ENCODE data around the gene MPND. TPM values are rescaled to one million over a fixed set of nuclear protein-coding genes. Genes with fewer than 3 reads are reported as not detected.

MPND gene
- total RNA-seq, 1 experiment from 2014 or later = 4.4 TPM

DNA sequence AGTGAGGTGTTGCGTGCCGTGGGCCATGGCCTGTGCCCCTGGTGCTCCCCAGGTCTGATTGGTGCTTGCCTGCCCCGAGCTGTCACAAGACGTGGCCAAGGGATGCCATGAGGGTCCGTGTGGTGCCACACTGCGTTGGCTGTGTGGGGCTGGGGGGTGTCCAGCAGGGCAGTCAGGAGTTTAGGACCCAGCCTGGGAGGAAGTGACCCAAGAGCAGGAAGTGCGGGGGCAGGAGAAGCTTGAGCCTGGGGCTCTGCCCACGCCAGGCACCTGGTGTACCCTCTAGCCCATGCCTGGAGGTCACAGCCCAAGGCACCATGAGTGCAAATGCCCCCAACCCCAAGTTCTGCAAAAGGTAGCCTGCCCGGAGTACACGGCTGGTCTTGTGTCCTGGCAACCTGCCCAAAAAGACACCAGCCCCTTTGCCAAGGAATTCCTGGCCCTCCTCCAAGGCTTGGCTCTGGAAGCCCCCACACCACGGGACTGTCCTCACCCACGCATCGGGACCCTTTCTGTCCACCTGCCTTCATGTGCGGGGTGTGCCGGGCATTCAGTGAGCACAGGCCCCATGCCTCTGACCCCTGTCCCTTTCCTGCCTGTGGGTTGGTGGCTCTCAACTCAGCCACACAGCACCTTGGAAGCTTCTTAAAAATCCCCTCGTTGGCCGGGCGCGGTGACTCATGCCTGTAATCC lies 24.9 kb downstream of the MPND start:
- Histone ChIP-seq H3K36me3 (no peaks in the 10 kb centered on the region; the same call in none of the 2 replicates), H3K9me3 (no peaks in the 10 kb centered on the region), H3K27me3 (no peaks in the 10 kb centered on the region), H3K4me3 (no peak overlapping the region)
- no peak for DNase-seq

DNA sequence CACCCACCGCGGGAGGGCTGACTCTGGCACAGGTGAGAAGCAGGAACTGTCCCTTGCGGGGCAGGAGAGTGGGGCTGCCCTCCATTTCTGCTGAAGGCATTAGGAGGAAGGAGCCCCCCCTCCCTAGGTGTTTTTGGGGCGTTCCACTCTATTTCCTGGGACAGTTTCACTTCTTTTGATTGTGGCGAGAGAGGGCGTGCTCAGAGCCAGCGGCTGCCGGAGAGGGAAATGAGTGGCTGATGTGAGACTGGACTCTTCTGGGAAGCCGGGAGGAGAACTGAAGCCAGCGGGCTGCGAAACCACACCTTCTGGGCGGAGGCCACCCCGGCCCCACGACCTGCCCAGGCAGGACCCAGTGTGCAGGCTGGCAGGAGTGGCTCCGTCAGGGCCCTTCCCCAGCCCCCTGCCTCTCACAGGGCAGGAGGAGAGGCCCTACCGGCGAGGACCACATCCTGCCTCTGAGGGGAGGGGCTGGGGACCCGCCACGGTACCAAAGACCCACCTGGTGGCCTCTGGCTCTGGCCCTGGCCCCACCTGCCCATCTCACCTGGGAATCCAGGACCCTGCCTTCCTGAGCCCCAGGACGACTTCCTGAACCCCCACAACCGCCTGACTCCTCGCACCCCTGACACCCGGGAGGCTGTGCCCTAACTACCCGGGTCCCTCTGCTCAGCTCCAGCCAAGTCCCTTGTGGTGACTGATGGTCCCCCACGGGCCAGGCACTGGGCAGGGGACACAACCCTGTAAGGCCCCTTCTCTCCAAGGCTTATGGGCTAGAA lies 25.9 kb downstream of the MPND start:
- Histone ChIP-seq H3K36me3 (no peaks in the 10 kb centered on the region; the same call in none of the 2 replicates), H3K27me3 (no peaks in the 10 kb centered on the region), H3K4me3 (no peak overlapping the region), H3K9me3 (no peaks in the 10 kb centered on the region)
- DNase-seq = no peak

DNA sequence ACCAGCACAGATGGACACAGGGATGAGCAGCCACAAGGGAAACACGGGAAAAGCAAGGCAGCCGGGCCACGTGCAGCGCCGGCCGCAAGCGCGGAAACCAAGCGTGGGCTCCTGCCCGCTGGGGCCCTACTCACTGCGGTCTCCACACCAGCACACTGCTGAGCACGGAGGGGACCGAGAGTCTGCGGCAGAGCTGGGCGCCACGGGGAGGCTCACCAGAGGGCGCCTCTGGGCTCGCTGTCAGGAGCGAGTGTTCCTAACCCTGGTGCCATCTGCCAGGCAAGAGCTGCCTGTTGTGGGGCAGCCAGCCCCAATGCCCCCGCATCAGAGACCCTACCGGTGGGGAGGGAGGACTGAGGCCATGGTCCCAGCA lies 26.5 kb downstream of the MPND start:
- no peak for DNase-seq
- Histone ChIP-seq H3K27me3 (no peaks in the 10 kb centered on the region), H3K9me3 (no peaks in the 10 kb centered on the region), H3K36me3 (no peaks in the 10 kb centered on the region; the same call in none of the 2 replicates), H3K4me3 (no peak overlapping the region)

DNA sequence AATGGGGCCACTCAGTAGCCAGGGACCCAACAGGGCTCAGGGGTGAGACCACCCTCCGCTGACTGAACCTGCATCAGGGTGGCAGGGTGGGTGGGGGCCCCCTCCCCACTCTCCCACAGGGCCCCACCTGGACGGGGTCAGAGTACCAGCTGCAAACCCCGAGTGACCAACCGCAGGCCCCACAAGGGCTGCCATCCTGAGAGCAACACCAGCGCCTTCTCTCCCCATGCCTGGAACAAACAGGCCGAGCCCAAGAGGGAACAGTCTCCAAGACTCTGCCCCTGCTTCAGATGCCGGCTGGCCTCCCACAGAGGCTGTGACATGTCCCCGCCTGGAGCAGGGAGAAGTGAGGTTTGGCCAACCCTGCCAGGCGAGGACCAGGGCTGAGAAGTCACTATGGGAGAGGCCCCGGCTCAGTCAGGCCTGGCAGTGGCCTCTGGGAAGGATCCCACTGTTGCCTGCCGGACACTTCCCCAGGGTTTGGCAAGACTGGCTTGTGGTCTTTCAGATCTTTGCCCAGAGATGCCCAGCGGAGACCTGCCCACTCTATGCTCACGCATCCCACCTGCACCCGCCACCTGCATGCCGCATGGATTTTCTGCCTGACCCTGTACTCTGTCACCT lies 27.2 kb downstream of the MPND start:
- Histone ChIP-seq H3K4me3 (no peak overlapping the region), H3K27me3 (no peaks in the 10 kb centered on the region), H3K36me3 (no peaks in the 10 kb centered on the region; the same call in 1 of the 2 replicates), H3K9me3 (no peaks in the 10 kb centered on the region)
- no peak for DNase-seq

DNA sequence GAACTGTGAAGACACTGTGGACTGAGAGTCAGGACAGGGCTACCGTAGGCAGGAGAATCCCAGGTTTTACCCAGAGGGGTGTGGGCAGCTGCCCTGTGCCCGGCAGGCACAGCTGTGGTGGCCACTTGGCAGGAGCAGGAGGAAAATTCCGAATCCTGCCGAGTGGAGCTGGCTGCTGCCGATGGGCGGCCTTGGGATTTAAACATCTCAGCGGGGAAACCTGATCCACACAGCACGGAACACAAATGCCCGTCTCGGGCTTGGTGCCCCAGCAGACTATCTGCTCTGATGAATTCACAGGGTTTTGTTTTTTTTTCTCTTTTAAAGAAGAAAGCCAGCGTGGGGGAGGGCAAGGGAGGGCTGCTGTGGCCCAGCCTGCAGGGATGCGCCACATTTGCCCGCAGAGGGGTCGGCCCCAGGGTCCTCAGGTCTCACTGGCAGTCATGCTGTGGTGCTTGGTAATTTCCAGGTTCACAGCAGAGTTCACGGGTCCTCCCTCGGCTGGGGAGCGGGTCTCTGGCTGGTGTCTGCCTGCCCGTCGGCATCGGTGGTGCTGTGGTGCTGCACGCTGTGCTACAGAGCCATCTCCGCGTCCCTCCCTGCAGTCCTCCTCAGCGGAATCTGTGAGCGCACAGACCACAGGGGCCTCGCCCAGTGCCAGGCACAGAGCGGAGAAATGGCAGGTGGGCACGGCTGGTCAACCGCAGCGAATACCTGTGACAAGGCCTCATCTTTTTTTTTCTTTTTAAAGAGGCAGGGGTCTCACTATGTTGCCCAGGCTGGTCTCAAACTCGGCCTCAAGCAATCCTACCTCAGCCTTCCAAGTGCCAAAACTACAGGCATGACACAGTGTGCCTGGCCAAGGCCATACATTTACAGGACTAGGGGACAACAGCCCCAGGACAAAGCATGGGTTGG lies 28.1 kb downstream of the MPND start:
- no peaks in the 10 kb centered on the region for H3K9me3 ChIP-seq
- DNase-seq = peak; percentile 68
- no peaks in the 10 kb centered on the region for H3K27me3 ChIP-seq
- H3K36me3 ChIP-seq = no peaks in the 10 kb centered on the region; the same call in 1 of the 2 replicates
- H3K4me3 ChIP-seq = no peak overlapping the region

DNA sequence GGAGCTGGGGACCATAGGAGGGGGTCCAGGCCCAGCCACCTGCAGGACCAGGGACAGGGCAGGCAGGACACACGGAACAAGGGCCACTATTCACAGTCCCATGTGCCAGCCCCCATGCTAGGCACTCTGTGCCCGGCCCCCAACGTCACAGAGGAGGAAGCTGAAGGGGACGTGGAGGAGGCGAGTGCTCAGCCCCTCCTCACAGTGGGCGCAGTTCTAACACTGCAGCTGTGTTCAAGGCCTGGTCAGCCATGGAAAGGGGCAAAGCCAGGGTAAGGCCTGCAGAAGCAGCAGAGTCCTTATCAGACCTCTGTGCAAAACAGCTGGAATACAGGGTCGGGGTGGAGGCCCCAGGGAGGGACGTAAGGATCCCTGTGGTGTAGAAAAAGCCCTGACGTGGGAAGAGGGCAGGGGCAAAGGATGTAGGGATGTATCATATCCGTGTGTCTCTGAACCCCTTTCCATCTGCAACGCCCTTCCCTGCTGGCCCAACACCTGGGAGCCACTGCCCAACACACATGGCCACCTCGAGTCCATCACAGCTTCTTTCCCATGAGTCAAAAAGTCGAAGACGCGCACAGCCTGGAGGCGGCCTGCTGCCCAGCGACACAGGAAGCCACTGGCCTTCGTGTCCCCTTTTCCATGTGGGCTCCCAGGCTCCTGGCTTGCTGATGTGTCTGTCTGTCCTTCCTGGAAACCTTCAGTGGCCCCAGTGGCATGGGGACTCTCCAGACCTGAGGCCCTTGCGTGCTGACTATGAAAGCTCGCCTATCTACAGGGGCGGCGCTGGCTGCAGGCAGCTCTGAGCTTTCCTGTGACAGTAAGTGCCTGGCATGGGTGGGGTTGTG lies 29.0 kb downstream of the MPND start:
- Histone ChIP-seq H3K9me3 (no peaks in the 10 kb centered on the region), H3K36me3 (no peaks in the 10 kb centered on the region; the same call in 1 of the 2 replicates), H3K4me3 (no peak overlapping the region), H3K27me3 (no peaks in the 10 kb centered on the region)
- no peak for DNase-seq

DNA sequence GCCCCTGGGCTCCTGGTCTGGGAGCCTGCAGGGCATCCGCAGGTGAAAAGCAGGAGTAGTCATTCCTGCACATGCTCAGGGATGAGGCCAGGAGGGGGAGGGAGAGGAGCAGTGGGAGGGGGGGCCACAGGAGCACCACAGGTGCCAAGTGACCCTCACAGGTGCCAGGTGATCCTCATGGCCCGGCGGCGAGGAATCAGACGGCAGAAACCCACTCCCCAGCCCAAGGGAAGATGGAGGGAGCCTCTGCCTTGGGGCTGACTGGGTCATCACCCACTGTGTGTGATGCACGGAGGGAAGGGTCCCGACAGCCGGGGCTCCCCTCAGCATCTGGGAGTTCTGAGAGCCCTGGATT lies 29.6 kb downstream of the MPND start:
- no peak overlapping the region for H3K4me3 ChIP-seq
- H3K36me3 ChIP-seq = no peaks in the 10 kb centered on the region; the same call in 1 of the 2 replicates
- DNase-seq = no peak
- H3K9me3 ChIP-seq = no peaks in the 10 kb centered on the region
- no peaks in the 10 kb centered on the region for H3K27me3 ChIP-seq

DNA sequence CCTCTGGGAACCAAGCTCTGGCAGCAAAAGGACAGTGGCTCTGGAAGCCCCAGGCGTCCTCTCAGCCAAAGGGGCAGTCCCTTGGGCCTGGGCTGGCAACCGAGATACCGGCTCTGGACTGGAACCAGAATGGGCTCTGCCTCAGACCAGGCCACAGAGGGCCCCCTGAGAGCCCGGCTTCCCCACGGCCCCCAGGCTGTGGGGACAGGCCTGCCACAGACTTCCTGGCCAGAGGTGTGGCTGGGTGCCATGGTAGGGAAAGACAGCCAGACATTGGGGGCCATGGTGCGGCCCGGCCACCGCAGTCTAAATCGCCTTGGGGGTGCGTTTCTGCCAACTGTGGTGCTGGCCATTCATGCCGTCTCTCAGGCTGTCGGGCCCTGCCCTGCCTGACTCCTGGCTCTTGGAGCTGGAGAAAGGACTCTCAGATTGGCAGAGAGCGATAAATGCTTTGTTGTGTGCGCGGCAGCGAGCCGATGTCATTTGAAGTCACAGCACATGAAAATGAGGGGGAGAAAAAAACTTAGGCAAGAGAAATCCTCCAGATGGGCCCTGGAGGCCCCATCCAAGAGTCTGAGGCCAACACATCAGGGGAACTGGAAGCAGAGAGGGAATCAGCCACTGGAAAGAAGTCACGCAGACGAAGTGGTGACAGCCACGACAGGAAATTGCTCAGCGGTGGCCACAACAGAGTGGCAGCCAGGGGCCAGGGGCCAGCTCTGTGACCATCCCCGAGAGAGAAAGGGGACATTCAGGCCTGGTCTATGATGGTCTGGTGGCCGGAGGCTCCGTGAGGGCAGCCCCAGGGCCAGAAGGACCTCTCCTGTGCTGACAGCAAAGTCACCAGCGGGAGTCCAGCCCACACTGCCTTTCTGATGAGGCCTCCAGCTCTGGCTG lies 30.5 kb downstream of the MPND start:
- DNase-seq = no peak
- no peaks in the 10 kb centered on the region; the same call in 1 of the 2 replicates for H3K36me3 ChIP-seq

DNA sequence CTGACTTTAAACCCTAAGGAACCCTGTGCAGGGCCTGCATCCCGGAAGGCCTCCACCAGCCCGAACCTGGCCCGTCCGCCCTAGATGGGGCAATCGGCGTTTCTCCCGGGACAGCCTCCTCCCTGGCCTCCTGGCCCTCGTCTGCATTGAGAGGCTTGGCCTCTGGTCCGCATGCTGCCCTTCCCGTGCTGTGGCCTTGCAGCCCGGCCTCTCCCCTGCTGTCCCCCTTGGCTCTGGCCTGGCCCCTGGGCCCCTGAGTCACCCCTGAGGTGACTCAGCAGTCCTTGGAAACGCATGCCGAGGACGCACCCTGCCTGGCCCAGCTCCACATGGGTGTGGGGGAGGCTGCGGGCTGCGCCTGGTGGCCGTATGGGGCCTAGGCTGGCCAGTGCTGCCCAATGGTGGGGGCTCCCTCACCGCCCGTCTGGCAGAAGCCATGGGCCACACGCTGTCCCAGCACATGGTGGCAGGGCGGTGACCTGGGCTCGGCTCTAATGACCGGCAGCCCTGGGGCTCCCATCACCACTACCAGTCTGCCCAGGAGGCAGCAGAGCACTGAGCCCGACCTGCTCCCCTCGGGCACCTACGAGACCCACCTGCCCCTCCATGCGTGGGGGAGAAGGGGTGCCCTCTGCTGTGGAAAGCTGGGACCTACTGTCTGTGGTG lies 31.3 kb downstream of the MPND start:
- peak; percentile 92 for DNase-seq
- no peaks in the 10 kb centered on the region; the same call in 1 of the 2 replicates for H3K36me3 ChIP-seq
- no peak overlapping the region for H3K4me3 ChIP-seq
- H3K9me3 ChIP-seq = no peaks in the 10 kb centered on the region
- no peaks in the 10 kb centered on the region for H3K27me3 ChIP-seq

More for the DNA sequence above, 30.5 kb downstream of the MPND start:
- H3K9me3 ChIP-seq = no peaks in the 10 kb centered on the region
- H3K27me3 ChIP-seq = no peaks in the 10 kb centered on the region
- no peak overlapping the region for H3K4me3 ChIP-seq

DNA sequence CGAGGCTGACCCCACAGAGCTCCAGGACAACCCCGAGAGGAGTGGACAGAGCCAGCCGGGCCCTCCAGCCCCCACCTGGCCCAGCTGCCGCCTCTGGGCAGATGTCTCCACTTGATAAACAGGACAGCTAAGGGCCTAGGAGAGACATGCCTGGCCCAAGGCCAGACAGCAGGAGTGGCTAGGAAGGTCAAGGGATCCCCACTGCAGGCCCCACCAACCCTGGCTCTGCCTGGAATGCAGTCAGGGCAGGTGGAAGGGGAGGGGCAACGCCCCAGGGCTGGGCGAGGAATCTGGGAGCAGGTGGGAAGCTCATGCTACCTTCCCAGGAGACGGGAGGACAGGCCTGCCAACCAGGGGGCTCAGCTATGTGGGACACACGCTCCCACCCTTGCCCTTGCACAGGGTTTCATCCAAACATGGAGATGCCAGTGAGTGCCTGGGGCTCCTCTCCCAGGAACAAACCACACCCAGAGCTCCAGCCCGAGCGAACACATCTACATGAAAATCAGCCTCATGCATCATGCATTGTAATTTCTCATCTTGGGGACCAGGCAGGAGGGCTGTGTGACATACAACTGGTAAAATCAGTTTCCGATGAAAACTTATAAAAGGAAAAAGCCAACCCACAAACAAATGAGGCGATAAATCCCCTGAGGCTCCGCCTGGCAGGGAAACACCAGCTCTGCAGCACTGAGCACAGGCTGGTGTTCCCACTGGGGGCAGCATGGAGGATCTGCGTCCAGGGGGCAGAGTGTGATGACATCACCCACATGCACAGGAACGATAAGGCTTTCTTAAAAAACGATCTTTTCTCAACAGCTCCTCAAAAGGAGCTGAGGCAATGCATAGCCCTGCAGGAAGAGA lies 32.0 kb downstream of the MPND start:
- peak; percentile 73 for DNase-seq
- no peaks in the 10 kb centered on the region; the same call in 1 of the 2 replicates for H3K36me3 ChIP-seq
- H3K9me3 ChIP-seq = no peaks in the 10 kb centered on the region
- H3K4me3 ChIP-seq = no peak overlapping the region
- H3K27me3 ChIP-seq = no peaks in the 10 kb centered on the region

DNA sequence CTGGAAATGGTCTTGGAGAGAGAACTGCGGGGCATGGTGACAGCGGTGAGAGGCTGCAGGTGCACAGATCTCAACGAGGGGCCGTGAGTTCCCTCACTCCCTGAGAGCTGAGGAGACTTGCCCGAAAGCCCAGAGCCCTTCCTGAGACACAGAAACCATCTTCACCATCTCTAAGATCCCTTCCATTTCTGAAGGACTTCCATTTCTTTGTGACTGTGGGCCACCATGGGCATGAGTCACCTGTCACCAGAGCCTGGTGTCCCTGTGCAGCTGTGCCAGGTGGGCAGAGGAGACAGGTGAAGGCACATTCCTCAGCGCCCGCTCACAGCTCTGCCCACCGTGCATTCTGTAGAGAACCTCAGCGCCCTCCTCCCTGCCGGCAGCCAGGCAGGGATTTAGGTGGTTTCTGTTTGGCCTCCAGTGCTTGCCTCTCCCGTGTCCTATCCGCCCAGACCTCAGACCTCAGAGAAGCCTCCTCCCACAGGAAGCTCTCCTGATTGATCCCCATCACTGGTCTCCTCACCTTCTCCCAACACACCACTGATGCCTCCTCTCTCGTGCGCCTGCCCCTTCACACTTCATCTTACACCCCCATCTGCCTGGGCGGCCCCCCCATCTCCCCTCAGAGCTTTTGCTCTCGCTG lies 32.8 kb downstream of the MPND start:
- DNase-seq = no peak

DNA sequence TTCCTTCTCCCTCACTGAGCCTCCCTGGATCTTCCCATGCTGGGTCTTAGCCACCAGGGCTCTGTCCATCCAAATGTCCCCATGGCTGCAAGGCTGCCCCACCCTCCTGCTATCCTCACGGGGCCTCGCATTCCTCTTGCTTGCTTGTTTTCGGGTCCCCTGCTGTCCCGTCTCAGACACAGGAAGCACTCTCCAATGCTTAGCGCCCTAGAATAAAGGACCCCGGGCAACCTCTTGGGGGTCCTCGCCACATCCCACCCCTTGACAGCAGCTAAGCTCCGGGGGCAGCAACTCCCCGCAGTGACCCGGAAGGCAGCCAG lies 33.3 kb downstream of the MPND start:
- no peaks in the 10 kb centered on the region; the same call in 1 of the 2 replicates for H3K36me3 ChIP-seq
- no peaks in the 10 kb centered on the region for H3K27me3 ChIP-seq
- DNase-seq = no peak
- no peak overlapping the region for H3K4me3 ChIP-seq
- no peaks in the 10 kb centered on the region for H3K9me3 ChIP-seq

More for the DNA sequence above, 32.8 kb downstream of the MPND start:
- no peak overlapping the region for H3K4me3 ChIP-seq
- H3K36me3 ChIP-seq = no peaks in the 10 kb centered on the region; the same call in 1 of the 2 replicates
- H3K9me3 ChIP-seq = no peaks in the 10 kb centered on the region
- H3K27me3 ChIP-seq = no peaks in the 10 kb centered on the region

DNA sequence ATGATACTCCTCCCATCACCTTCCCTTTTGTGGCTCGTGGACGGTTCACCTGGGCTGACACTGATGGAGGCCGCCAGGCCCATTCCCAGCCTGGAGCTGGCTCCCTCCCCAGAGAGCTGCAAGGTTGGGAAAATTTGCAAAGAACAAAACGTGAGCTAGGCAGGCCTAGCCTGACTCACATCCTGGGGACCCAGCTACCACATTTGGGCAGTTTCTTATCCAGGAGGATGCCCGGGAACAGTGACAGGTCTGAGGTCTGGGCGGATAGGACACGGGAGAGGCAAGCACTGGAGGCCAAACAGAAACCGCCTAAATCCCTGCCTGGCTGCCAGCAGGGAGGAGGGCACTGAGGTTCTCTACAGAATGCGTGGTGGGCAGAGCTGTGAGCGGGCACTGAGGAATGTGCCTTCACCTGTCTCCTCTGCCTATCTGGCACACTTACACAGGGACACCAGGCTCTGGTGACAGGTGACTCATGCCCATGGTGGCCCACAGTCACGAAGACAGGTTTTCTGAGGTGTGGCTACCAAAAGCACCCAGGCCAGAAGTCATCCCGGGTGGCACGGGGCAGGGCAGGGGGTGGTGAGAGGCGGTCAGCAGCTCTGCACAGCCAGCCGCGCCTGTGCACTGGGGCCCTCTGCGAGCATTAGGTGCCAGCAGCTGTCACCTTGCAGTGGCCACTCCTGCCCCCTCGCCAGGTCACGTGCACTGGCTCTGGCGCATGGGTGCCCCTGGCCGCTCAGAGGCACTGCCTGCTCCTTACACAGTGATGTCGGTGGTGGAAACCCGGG lies 33.8 kb downstream of the MPND start:
- Histone ChIP-seq H3K4me3 (no peak overlapping the region), H3K9me3 (no peaks in the 10 kb centered on the region), H3K27me3 (no peaks in the 10 kb centered on the region), H3K36me3 (no peaks in the 10 kb centered on the region)
- DNase-seq = peak; percentile 63
